SH-SY5Y (cell line): ENCODE measurements around the gene UBE2J2.

Source experiments
- GATA2 ChIP-seq: IDR thresholded peaks from 2 replicates; pipeline ENCODE4 v1.6.1; 2011; ENCODE audit warnings: mild to moderate bottlenecking, low read depth, low read length
- GATA3 ChIP-seq: IDR thresholded peaks from 2 replicates; pipeline ENCODE4 v1.6.1; 2011; ENCODE audit warnings: low read depth, mild to moderate bottlenecking, low read length, moderate library complexity

DNA sequence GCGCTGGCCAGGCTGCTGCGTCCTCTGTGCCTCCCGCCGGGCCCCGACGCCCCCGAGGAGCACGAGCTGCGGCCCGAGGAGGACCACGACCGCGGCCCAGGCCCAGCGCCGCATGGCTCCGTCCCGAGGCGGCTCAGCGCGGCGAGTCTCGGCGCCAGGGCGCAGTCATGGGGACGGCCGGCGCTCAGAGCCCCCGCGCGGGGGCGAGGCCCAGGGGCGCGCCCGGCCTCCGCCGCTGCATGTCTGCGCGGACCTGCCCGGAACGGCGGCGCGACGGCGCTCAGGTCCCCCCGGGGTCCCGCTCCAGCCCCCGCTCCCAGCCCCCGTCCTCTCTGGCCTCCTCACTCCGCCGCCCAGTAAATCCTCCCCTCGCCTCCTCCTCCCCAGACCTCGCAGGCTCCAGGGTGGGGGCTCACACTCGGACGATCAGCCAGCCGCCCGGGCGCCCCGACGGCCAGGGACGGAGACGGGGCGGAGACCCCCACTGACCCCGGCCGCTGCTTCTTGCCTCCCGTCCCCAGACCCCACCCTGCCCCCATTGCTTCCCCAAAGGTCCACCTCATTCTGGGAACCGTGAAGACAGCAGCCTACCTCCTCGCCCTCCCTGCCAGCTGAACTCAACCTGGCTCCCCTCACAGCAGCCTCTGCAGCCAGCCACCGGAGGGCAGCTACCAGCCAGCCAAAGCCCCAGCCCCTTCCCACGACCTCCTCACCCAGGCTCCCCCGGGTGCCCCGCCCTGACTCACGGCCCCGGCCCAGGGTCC lies 26.9 kb downstream of the UBE2J2 start, which contains the start of gene C1QTNF12:
- no peak for TF ChIP-seq GATA2
- no peak for TF ChIP-seq GATA3
